ENCODE data around the gene CYBA. TPM values are rescaled to one million over a fixed set of nuclear protein-coding genes. Genes with fewer than 3 reads are reported as not detected.
A peak's percentile ranks its signal among the peaks of the same experiment; 100 is the strongest.

The CYBA gene
- total RNA-seq, 2 donors from 2014 or later, result 126 to 177 TPM

DNA sequence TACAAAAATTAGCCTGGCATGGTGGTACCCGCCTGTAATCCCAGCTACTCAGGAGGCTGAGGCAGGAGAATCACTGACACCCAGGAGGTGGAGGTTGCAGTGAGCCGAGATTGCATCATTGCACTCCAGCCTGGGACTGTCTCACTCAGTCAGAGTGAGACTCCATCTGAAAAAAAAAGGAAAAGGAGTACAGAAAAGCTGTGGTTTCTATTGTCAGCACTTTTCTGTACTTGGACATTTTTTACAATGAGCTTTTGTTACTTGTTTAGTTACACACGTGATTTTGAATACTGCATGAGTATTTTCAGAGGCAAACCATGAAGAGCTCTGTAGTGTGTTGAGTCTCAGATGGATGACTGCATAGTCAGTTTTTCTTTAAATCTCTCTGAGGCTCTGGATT lies 54.4 kb downstream of the CYBA start:
- Histone ChIP-seq H3K27me3 (no peaks in the 10 kb centered on the region), H3K4me3 (no peak overlapping the region), H3K36me3 (replicated peaks in 1 of 2; ENCODE audit: insufficient read depth in 1 of 2, low read depth in 2 of 2) (peaks cover 0 to 17% of the 10 kb centered on the region in 2 donors), H3K9me3 (no peaks in the 10 kb centered on the region), H3K4me1 (no peaks in the 10 kb centered on the region), H3K27ac (peak overlapping the region in 1 of 4 donors; percentile 27)
- DNase-seq (peak in 1 of 4 donors; percentile 35), ATAC-seq (no peak)
- intact Hi-C loops (cut with DNase I), result no loop called here
- WGBS, 2 donors, result 73 to 84% methylated on average over 3 of the region's 3 CpGs
- TF ChIP-seq, protein P1, sequence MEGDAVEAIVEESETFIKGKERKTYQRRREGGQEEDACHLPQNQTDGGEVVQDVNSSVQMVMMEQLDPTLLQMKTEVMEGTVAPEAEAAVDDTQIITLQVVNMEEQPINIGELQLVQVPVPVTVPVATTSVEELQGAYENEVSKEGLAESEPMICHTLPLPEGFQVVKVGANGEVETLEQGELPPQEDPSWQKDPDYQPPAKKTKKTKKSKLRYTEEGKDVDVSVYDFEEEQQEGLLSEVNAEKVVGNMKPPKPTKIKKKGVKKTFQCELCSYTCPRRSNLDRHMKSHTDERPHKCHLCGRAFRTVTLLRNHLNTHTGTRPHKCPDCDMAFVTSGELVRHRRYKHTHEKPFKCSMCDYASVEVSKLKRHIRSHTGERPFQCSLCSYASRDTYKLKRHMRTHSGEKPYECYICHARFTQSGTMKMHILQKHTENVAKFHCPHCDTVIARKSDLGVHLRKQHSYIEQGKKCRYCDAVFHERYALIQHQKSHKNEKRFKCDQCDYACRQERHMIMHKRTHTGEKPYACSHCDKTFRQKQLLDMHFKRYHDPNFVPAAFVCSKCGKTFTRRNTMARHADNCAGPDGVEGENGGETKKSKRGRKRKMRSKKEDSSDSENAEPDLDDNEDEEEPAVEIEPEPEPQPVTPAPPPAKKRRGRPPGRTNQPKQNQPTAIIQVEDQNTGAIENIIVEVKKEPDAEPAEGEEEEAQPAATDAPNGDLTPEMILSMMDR (IDR thresholded peaks at IDR 0.05), result no peak
- no peak for TF ChIP-seq POLR2A (IDR thresholded peaks at IDR 0.05)

DNA sequence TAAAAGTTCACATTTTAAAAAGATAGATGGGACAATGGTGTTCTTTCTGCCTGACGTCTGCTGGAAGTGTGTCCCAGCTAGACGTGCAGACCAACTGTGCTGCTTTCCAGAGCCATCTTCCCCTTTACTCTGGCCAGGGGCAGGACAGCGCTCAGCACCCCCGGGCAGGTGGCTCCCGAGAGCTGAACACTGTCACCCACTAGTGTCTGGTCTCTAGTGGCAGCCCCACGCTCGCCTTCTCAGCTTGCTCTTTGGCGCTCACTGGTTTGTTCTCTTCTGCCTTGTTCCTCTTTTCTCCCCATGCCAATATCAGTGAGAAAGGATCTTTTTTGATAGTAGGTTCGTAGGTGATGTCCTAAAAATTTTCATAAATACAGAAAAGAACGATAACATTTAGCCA lies 54.9 kb downstream of the CYBA start:
- DNase-seq (no peak), ATAC-seq (no peak)
- Histone ChIP-seq H3K4me3 (no peak overlapping the region), H3K9me3 (no peaks in the 10 kb centered on the region), H3K4me1 (no peaks in the 10 kb centered on the region), H3K36me3 (replicated peaks in 1 of 2; ENCODE audit: insufficient read depth in 1 of 2, low read depth in 2 of 2) (peaks cover 0 to 14% of the 10 kb centered on the region in 2 donors), H3K27me3 (no peaks in the 10 kb centered on the region), H3K27ac (peak overlapping the region in 1 of 4 donors; percentile 14)
- intact Hi-C loops (cut with DNase I), result no loop called here
- 91 to 94% methylated on average over 10 of the region's 10 CpGs for WGBS, 2 donors
- TF ChIP-seq, protein P1 (IDR thresholded peaks at IDR 0.05), result no peak
- TF ChIP-seq POLR2A (IDR thresholded peaks at IDR 0.05), result no peak

DNA sequence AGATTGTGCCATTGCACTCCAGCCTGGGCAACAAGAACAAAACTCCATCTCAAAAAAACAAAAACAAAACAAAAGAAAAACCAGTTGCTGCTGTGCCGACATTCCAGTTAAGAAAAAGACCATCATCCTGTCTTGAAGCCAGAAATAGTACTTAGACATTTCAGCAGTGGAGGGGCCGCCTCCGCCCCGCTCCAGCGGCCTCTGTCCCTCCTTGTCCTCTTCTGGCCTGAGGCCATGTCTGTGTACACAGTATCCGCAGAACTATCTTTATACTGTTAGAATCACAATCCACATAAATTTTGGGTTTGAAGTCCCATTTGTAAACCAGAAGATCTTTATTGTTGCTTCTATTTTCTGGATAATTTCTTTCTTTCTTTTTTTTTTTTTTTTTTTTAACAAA lies 55.8 kb downstream of the CYBA start:
- ATAC-seq, result no peak

DNA sequence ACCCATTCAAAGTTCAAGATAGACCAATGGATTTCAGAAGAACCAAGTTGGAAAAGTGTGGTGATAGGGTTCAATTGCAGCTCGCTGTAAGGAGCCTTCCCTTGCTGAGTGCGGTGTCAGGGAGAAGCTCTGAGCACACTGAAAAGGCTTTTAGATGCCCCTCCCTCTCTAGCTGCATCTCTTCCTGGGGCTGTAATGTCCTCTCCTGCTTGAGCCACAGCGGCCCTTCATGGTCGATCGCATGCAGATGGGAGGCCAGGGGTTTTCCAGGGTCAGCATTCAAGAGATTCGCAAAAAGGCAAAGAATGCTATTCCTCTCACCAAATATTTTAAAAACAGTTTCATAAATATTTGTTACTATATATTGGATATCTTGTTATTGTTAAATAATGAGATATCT lies 56.9 kb downstream of the CYBA start:
- H3K36me3 ChIP-seq (replicated peaks in 1 of 2; ENCODE audit: insufficient read depth in 1 of 2, low read depth in 2 of 2), result peaks cover 0 to 8% of the 10 kb centered on the region in 2 donors
- WGBS, 2 donors, result 94 to 97% methylated on average over 6 of the region's 6 CpGs
- TF ChIP-seq, protein P1 (IDR thresholded peaks at IDR 0.05), result no peak
- no peak for TF ChIP-seq POLR2A (IDR thresholded peaks at IDR 0.05)

More for the DNA sequence above, 55.8 kb downstream of the CYBA start:
- TF ChIP-seq POLR2A (IDR thresholded peaks at IDR 0.05), result no peak
- TF ChIP-seq, protein P1 (IDR thresholded peaks at IDR 0.05), result no peak
- Histone ChIP-seq H3K4me3 (no peak overlapping the region), H3K4me1 (no peaks in the 10 kb centered on the region), H3K9me3 (no peaks in the 10 kb centered on the region), H3K36me3 (replicated peaks in 1 of 2; ENCODE audit: insufficient read depth in 1 of 2, low read depth in 2 of 2) (peaks cover 0 to 12% of the 10 kb centered on the region in 2 donors), H3K27ac (no peak overlapping the region), H3K27me3 (no peaks in the 10 kb centered on the region)
- no peak for DNase-seq
- intact Hi-C loops (cut with DNase I), result no loop called here
- 88 to 89% methylated on average over 6 of the region's 6 CpGs for WGBS, 2 donors

DNA sequence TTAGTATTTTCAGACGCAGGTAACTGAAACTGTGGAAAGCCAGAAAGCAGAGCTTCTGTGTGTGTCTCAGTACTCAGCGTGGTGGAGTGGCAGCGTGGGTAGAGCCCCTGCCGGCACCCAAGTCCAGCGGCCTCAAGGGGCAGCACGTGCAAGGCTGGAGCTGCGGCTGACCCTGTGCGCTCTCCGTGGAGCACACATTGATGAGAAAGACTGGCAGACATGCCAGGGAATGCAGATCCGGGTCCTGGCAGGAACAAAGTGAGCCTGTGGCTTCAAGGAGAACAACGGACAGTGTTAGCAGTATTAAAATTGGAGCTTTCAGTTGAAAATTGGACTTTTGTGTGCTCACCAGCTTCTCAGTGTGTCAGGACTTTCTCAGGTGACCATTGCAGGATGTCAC lies 57.4 kb downstream of the CYBA start:
- no peak for DNase-seq
- no peaks in the 10 kb centered on the region for H3K4me1 ChIP-seq
- H3K27ac ChIP-seq, result no peak overlapping the region
- ATAC-seq, result no peak
- peaks cover 0 to 10% of the 10 kb centered on the region in 2 donors for H3K36me3 ChIP-seq (replicated peaks in 1 of 2; ENCODE audit: insufficient read depth in 1 of 2, low read depth in 2 of 2)
- TF ChIP-seq POLR2A (IDR thresholded peaks at IDR 0.05), result no peak
- TF ChIP-seq, protein P1 (IDR thresholded peaks at IDR 0.05), result no peak
- 76 to 81% methylated on average over 10 to 11 of the region's 11 CpGs for WGBS, 2 donors
- H3K9me3 ChIP-seq, result no peaks in the 10 kb centered on the region
- no peak overlapping the region for H3K4me3 ChIP-seq
- H3K27me3 ChIP-seq, result no peaks in the 10 kb centered on the region
- intact Hi-C loops (cut with DNase I), result no loop called here

More for the DNA sequence above, 56.9 kb downstream of the CYBA start:
- Histone ChIP-seq H3K4me3 (no peak overlapping the region), H3K9me3 (no peaks in the 10 kb centered on the region), H3K27me3 (no peaks in the 10 kb centered on the region), H3K4me1 (no peaks in the 10 kb centered on the region), H3K27ac (no peak overlapping the region)
- DNase-seq (no peak), ATAC-seq (no peak)
- intact Hi-C loops (cut with DNase I), result no loop called here

Data from body of pancreas (tissue), 4 donors.